Medulla oblongata (tissue), 1 donor: ENCODE results near the gene MCM8.
"Not testable (repeated sequence)": the region's sequence is repeated elsewhere in the genome, so short reads cannot be mapped to it uniquely, and the experiment has no call there.

ENCODE experiments used
- DNase-seq: peaks from one replicate; pipeline ENCODE4 v3.0.0-alpha.2; 2015; ENCODE audit errors: extremely low spot score

MCM8 gene

GRCh38 chr20:6000871-6001270 is 50.4 kb downstream of the MCM8 start:
- no peak for DNase-seq

GRCh38 chr20:6006603-6006949 is 56.1 kb downstream of the MCM8 start:
- DNase-seq = no peak

GRCh38 chr20:6007094-6007528 is 56.7 kb downstream of the MCM8 start:
- no peak for DNase-seq

- peak; percentile 5 for DNase-seq
These were observed 57.2 kb downstream of the MCM8 start for GRCh38 chr20:6007529-6008103.

- peak; percentile 79 for DNase-seq
These were observed 57.8 kb downstream of the MCM8 start for GRCh38 chr20:6008254-6008653.

- DNase-seq = no peak
These were observed 61.7 kb downstream of the MCM8 start for GRCh38 chr20:6012179-6012578.

- no peak for DNase-seq
These were observed 63.6 kb downstream of the MCM8 start for GRCh38 chr20:6014017-6014416.

- DNase-seq = no peak
These were observed 64.5 kb downstream of the MCM8 start for GRCh38 chr20:6014957-6015356.

GRCh38 chr20:6017467-6017866 is 67.0 kb downstream of the MCM8 start:
- no peak for DNase-seq

- no peak for DNase-seq
These were observed 67.4 kb downstream of the MCM8 start for GRCh38 chr20:6017880-6018279.

GRCh38 chr20:6024768-6025167 is 74.3 kb downstream of the MCM8 start:
- DNase-seq = no peak

- DNase-seq = no peak
These were observed 75.6 kb downstream of the MCM8 start for GRCh38 chr20:6026051-6026450.

- no peak for DNase-seq
These were observed 78.4 kb downstream of the MCM8 start for GRCh38 chr20:6028818-6029217.

- DNase-seq = no peak
These were observed 79.1 kb downstream of the MCM8 start for GRCh38 chr20:6029538-6029937.

- no peak for DNase-seq
These were observed 80.1 kb downstream of the MCM8 start for GRCh38 chr20:6030453-6031080.

GRCh38 chr20:6032907-6033306 is 82.5 kb downstream of the MCM8 start:
- not testable (repeated sequence) for DNase-seq

GRCh38 chr20:6034134-6034969 is 83.9 kb downstream of the MCM8 start:
- no peak for DNase-seq

GRCh38 chr20:6036213-6036612 is 85.8 kb downstream of the MCM8 start:
- DNase-seq = no peak

- no peak for DNase-seq
These were observed 86.6 kb downstream of the MCM8 start for GRCh38 chr20:6037082-6037481.

GRCh38 chr20:6038256-6038655 is 87.8 kb downstream of the MCM8 start:
- DNase-seq = peak; percentile 53

- no peak for DNase-seq
These were observed 89.3 kb downstream of the MCM8 start for GRCh38 chr20:6039766-6040165.

- no peak for DNase-seq
These were observed 90.1 kb downstream of the MCM8 start for GRCh38 chr20:6040540-6040939.
